Stomach smooth muscle (tissue), 2 donors: Measurements from ENCODE around the gene CFAP20DC.

Experiments
- H3K27ac ChIP-seq: one replicate; pipeline ENCODE4 v1.7.0; 2013; ENCODE audit warnings: mild to moderate bottlenecking, low read length, inconsistent platforms
- H3K27me3 ChIP-seq, 2 donors: one replicate each; pipeline ENCODE4 v1.7.0; 2013; ENCODE audit warnings: low read length in 2 of 2; ENCODE audit not compliant: insufficient read depth in 2 of 2, control insufficient read depth in 1 of 2
- H3K36me3 ChIP-seq, 2 donors: one replicate each; pipeline ENCODE4 v1.7.0; 2013; ENCODE audit warnings: low read length in 2 of 2; ENCODE audit not compliant: control insufficient read depth in 2 of 2, insufficient read depth in 2 of 2
- H3K4me1 ChIP-seq: one replicate; pipeline ENCODE4 v1.7.0; 2013; ENCODE audit warnings: low read length; ENCODE audit not compliant: control insufficient read depth, insufficient read depth
- H3K4me3 ChIP-seq, 2 donors: one replicate each; pipeline ENCODE4 v1.7.0; 2013; ENCODE audit warnings: low read length in 2 of 2
- H3K9ac ChIP-seq, 2 donors: one replicate each; pipeline ENCODE4 v1.7.0; 2013; ENCODE audit warnings: low read length in 2 of 2, mild to moderate bottlenecking in 1 of 2
- H3K9me3 ChIP-seq, 2 donors: one replicate each; pipeline ENCODE4 v1.7.0; 2013; ENCODE audit warnings: low read length in 2 of 2; ENCODE audit not compliant: control insufficient read depth in 2 of 2
- donor health status: healthy.
- donor health status: Pancreatic carcinoma.

CFAP20DC gene

GRCh38 chr3:58751235-58751634, 298.6 kb downstream of the CFAP20DC start:
- H3K9me3 ChIP-seq: no peaks in the 10 kb centered on the region
- H3K4me1 ChIP-seq: no peaks in the 10 kb centered on the region
- no peak overlapping the region for H3K9ac ChIP-seq
- H3K27me3 ChIP-seq: no peaks in the 10 kb centered on the region
- no peaks in the 10 kb centered on the region for H3K36me3 ChIP-seq
- no peak overlapping the region for H3K27ac ChIP-seq
- no peak overlapping the region for H3K4me3 ChIP-seq

DNA sequence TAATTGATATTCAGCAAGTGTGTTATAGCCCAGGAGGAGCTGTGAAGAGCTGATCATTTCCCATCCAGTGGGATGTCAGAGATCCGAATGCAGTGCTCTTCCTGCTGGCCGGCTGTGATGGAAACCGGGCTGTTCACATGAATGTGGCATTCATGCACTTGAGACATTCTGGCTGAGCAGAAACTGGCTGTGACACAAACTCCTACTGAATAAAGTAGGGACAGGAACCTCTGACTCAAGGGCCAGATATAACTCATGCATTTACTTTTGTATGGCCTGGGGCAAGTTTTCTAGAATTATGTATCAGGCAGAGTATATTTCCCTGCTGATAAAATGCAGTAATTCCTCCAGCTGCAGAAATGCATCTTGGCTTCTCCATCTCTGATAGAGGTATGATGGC, 299.9 kb downstream of the CFAP20DC start:
- H3K27ac ChIP-seq: no peak overlapping the region
- no peaks in the 10 kb centered on the region for H3K27me3 ChIP-seq
- H3K9me3 ChIP-seq: no peaks in the 10 kb centered on the region
- no peaks in the 10 kb centered on the region for H3K36me3 ChIP-seq
- H3K4me1 ChIP-seq: no peaks in the 10 kb centered on the region
- H3K9ac ChIP-seq: no peak overlapping the region
- no peak overlapping the region for H3K4me3 ChIP-seq

GRCh38 chr3:58748024-58748423, 301.8 kb downstream of the CFAP20DC start:
- H3K9me3 ChIP-seq: no peaks in the 10 kb centered on the region
- no peaks in the 10 kb centered on the region for H3K36me3 ChIP-seq
- no peak overlapping the region for H3K9ac ChIP-seq
- H3K27me3 ChIP-seq: no peaks in the 10 kb centered on the region
- no peak overlapping the region for H3K27ac ChIP-seq
- no peaks in the 10 kb centered on the region for H3K4me1 ChIP-seq
- H3K4me3 ChIP-seq: no peak overlapping the region

- H3K27ac ChIP-seq: no peak overlapping the region
- no peak overlapping the region for H3K9ac ChIP-seq
- no peaks in the 10 kb centered on the region for H3K27me3 ChIP-seq
Measured at GRCh38 chr3:58746758-58747157, 303.1 kb downstream of the CFAP20DC start.

GRCh38 chr3:58743296-58743695, 306.5 kb downstream of the CFAP20DC start:
- no peaks in the 10 kb centered on the region for H3K27me3 ChIP-seq
- H3K36me3 ChIP-seq: no peaks in the 10 kb centered on the region
- H3K4me3 ChIP-seq: no peak overlapping the region
- H3K4me1 ChIP-seq: no peaks in the 10 kb centered on the region
- H3K27ac ChIP-seq: no peak overlapping the region
- no peaks in the 10 kb centered on the region for H3K9me3 ChIP-seq
- H3K9ac ChIP-seq: no peak overlapping the region

More at GRCh38 chr3:58746758-58747157, 303.1 kb downstream of the CFAP20DC start:
- Histone ChIP-seq H3K9me3 (no peaks in the 10 kb centered on the region), H3K36me3 (no peaks in the 10 kb centered on the region), H3K4me1 (no peaks in the 10 kb centered on the region), H3K4me3 (no peak overlapping the region)

DNA sequence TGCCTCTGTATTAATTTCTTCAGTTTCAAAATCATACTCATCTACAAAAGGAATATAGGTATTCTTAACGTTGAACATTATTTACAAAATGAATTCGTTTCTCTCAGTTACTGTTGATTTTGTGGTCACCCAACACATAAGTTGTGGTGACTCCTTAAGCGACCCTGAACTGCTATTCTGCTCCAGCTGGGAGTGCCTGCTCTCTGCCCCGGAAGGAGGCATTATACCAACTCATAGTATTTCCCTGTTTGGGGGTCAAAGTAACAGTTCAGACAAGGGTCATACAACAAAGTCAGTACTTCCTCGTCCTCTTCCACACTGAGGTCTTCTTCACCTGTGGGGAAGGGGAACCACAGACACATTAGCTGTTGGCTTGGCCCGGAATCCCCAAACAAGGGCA, 307.6 kb downstream of the CFAP20DC start:
- no peaks in the 10 kb centered on the region for H3K9me3 ChIP-seq
- no peaks in the 10 kb centered on the region for H3K4me1 ChIP-seq
- no peaks in the 10 kb centered on the region for H3K36me3 ChIP-seq
- H3K27ac ChIP-seq: no peak overlapping the region
- H3K27me3 ChIP-seq: no peaks in the 10 kb centered on the region
- H3K4me3 ChIP-seq: no peak overlapping the region
- no peak overlapping the region for H3K9ac ChIP-seq

GRCh38 chr3:58737644-58738043, 312.2 kb downstream of the CFAP20DC start:
- Histone ChIP-seq H3K36me3 (no peaks in the 10 kb centered on the region), H3K27ac (no peak overlapping the region), H3K4me1 (no peaks in the 10 kb centered on the region), H3K4me3 (no peak overlapping the region), H3K9ac (no peak overlapping the region), H3K9me3 (no peaks in the 10 kb centered on the region), H3K27me3 (no peaks in the 10 kb centered on the region)

GRCh38 chr3:58731673-58732072, 318.2 kb downstream of the CFAP20DC start:
- Histone ChIP-seq H3K27ac (no peak overlapping the region), H3K9me3 (no peaks in the 10 kb centered on the region), H3K4me3 (no peak overlapping the region), H3K36me3 (no peaks in the 10 kb centered on the region), H3K9ac (no peak overlapping the region), H3K4me1 (no peaks in the 10 kb centered on the region), H3K27me3 (no peaks in the 10 kb centered on the region)

- H3K4me1 ChIP-seq: no peaks in the 10 kb centered on the region
- no peaks in the 10 kb centered on the region for H3K36me3 ChIP-seq
- H3K9me3 ChIP-seq: no peaks in the 10 kb centered on the region
- H3K9ac ChIP-seq: no peak overlapping the region
- H3K4me3 ChIP-seq: no peak overlapping the region
- no peak overlapping the region for H3K27ac ChIP-seq
- H3K27me3 ChIP-seq: no peaks in the 10 kb centered on the region
Measured at GRCh38 chr3:58728723-58729122, 321.1 kb downstream of the CFAP20DC start.

GRCh38 chr3:58725326-58725853, 324.4 kb downstream of the CFAP20DC start:
- Histone ChIP-seq H3K9ac (no peak overlapping the region), H3K27me3 (no peaks in the 10 kb centered on the region), H3K4me1 (no peaks in the 10 kb centered on the region), H3K9me3 (no peaks in the 10 kb centered on the region), H3K36me3 (no peaks in the 10 kb centered on the region), H3K4me3 (no peak overlapping the region), H3K27ac (no peak overlapping the region)

DNA sequence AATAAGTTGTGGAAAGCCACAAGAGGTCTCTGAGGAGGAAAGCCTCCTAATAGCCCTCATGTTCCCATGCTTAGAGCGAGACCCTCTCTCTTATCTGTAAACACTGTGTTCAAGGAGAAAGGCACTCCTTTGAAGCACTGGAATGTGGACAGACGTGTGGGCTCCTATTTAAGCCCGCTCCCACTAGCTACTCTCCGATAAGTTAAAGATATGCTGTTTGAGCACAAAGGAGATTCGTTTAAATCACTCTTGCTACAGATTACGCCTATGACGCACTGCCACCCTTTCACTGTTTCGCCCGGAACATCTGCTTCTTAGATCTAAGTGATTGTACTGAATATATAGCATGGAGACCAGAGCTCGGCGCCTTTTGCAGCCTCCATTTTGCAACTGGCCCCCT, 325.5 kb downstream of the CFAP20DC start:
- Histone ChIP-seq H3K36me3 (no peaks in the 10 kb centered on the region), H3K4me1 (no peaks in the 10 kb centered on the region), H3K4me3 (no peak overlapping the region), H3K27me3 (no peaks in the 10 kb centered on the region), H3K9ac (no peak overlapping the region), H3K9me3 (no peaks in the 10 kb centered on the region), H3K27ac (no peak overlapping the region)
